GM21528 (cell line): ENCODE results near the gene ZNF787.
A peak's percentile ranks its signal among the peaks of the same experiment; 100 is the strongest.

Source experiments
- ATAC-seq: cut with Tn5 transposase; IDR thresholded peaks from one replicate; pipeline ENCODE4 v1.9.1; 2021; ENCODE audit warnings: mild to moderate bottlenecking, moderate library complexity; ENCODE audit not compliant: unreplicated experiment, low FRiP score

ZNF787 gene

GRCh38 chr19:56123266-56123891 lies 2.3 kb upstream of the ZNF787 start:
- ATAC-seq: no peak

- peak; percentile 21 for ATAC-seq
Observed at GRCh38 chr19:56120371-56121179, 520 bp downstream of the ZNF787 start.

GRCh38 chr19:56120002-56120370 lies 1.1 kb downstream of the ZNF787 start:
- no peak for ATAC-seq

- no peak for ATAC-seq
Observed at GRCh38 chr19:56119582-56119978, 1.5 kb downstream of the ZNF787 start.

GRCh38 chr19:56118666-56119581 lies 2.2 kb downstream of the ZNF787 start:
- ATAC-seq: no peak

GRCh38 chr19:56117889-56118288 lies 3.2 kb downstream of the ZNF787 start:
- ATAC-seq: no peak

- no peak for ATAC-seq
Observed at GRCh38 chr19:56117376-56117884, 3.7 kb downstream of the ZNF787 start.

GRCh38 chr19:56116606-56117005 lies 4.5 kb downstream of the ZNF787 start:
- ATAC-seq: no peak

- ATAC-seq: no peak
Observed at GRCh38 chr19:56115490-56115889, 5.6 kb downstream of the ZNF787 start.

- no peak for ATAC-seq
Observed at GRCh38 chr19:56114778-56115110, 6.4 kb downstream of the ZNF787 start.

- no peak for ATAC-seq
Observed at GRCh38 chr19:56114051-56114777, 6.9 kb downstream of the ZNF787 start.

- no peak for ATAC-seq
Observed at GRCh38 chr19:56113074-56113632, 7.9 kb downstream of the ZNF787 start.

- ATAC-seq: no peak
Observed at GRCh38 chr19:56112313-56112709, 8.8 kb downstream of the ZNF787 start.

- ATAC-seq: peak; percentile 52
Observed at GRCh38 chr19:56111601-56112312, 9.3 kb downstream of the ZNF787 start.

- ATAC-seq: no peak
Observed at GRCh38 chr19:56110515-56111448, 10.3 kb downstream of the ZNF787 start.

GRCh38 chr19:56109226-56109625 lies 11.9 kb downstream of the ZNF787 start:
- no peak for ATAC-seq

GRCh38 chr19:56108447-56109195 lies 12.5 kb downstream of the ZNF787 start:
- ATAC-seq: no peak
